Measurements from ENCODE around the gene STARD9. TPM values are rescaled to one million over a fixed set of nuclear protein-coding genes. Genes with fewer than 3 reads are reported as not detected.

STARD9 gene
- polyA plus RNA-seq, 1 of the 3 experiments (the other 2 are of a cell fraction) = 2.1 TPM

DNA sequence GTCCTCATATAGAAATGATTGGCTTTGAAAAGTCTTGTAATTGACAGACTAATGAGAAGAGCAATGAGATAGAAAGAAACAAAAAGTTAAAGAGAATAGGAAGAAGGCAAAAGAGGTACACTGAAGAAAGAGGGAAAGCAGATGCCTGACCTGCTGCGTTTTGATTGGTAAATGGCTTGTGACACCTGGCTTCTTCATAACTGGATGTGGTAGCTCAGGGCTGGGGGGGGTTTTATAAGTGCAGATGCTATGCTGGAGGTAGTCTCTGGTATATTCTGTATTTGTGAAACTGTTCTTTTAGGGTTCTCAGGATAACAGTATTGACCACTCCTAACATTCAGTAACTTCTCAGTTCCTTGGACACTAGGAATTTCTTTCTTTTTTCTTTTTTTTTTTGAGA, 1.4 kb downstream of the STARD9 start (continued):
- TF ChIP-seq, protein P1, sequence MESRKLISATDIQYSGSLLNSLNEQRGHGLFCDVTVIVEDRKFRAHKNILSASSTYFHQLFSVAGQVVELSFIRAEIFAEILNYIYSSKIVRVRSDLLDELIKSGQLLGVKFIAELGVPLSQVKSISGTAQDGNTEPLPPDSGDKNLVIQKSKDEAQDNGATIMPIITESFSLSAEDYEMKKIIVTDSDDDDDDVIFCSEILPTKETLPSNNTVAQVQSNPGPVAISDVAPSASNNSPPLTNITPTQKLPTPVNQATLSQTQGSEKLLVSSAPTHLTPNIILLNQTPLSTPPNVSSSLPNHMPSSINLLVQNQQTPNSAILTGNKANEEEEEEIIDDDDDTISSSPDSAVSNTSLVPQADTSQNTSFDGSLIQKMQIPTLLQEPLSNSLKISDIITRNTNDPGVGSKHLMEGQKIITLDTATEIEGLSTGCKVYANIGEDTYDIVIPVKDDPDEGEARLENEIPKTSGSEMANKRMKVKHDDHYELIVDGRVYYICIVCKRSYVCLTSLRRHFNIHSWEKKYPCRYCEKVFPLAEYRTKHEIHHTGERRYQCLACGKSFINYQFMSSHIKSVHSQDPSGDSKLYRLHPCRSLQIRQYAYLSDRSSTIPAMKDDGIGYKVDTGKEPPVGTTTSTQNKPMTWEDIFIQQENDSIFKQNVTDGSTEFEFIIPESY (IDR thresholded peaks at IDR 0.05; ENCODE audit: borderline replicate concordance, low read depth) = no peak
- no peak for TF ChIP-seq IRF3 (IDR thresholded peaks at IDR 0.05; ENCODE audit: low read depth, low read length)
- no peak for TF ChIP-seq GABPA (IDR thresholded peaks at IDR 0.05; ENCODE audit: low read depth)

DNA sequence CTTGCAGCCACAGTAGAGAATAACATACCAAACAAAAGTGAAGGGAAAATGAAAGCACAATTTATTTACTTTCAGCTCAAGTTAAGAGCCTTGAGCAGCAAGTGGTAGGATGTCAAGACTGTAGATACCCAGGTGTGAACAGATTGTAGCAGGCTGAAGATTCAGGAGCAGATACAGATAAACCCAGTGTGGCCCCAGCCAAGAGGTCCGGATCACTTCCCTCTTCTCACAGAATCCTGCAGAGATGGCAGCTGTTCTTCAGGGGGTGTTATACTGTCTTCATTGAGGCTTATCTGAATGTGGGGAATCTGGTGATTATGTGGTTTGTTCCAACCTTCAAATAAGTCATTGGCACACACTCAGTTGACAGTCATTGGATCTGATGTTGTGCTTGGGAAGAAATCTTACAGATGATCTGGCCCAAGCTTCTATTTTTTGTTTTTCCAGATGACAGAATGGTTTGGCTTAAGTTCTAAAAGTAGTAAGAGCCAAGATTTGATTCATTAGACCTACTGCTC, 2.2 kb downstream of the STARD9 start:
- CTCF ChIA-PET = interaction anchor here (1.9 kb wide), 1 partner anchor 14 kb away, joined by 5 read pairs; no protein-coding TSS in a partner anchor
- H3K9ac ChIP-seq = no peak overlapping the region

DNA sequence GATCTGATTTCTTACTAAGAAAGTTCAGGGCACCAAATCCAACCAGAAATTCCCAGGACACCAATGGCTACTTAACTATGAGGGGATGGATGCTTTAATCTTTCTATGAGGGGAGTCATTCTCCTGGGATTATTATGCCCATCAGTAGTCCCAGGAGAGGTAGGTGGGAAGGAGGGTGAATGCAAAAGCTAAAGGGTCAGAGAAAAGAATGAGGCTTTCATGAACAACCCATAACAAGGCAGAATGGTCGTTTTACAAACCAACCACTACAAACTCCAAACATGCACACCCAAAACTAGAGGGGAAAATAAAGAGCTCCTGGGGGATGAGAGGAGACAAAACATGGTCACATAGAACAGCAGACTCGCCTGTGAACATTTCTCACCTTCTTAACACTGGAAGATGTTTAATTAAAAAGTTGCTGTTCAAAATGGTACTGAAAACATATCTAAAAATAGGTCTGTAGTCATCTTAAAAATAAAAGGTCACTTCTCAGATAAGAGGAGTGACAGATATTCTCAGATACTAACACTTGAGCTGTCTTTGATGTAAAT, 3.7 kb downstream of the STARD9 start:
- DNase-seq = no peak
- no peaks in the 10 kb centered on the region for H3K9me2 ChIP-seq
- H3K9ac ChIP-seq = no peak overlapping the region
- H4K20me1 ChIP-seq (ENCODE audit: insufficient read depth) = 0 out of 2 replicates have a peak, but pooled peaks cover 2% of the 10 kb centered on the region
- H3K4me1 ChIP-seq (ENCODE audit: control insufficient read depth in 1 of 2, insufficient read depth in 2 of 2, low read depth in 1 of 2, low read length in 1 of 2) = peaks cover 10 to 35% of the 10 kb centered on the region in 2 experiments; a peak in 3 of 4 replicates
- peaks cover 12% of the 10 kb centered on the region for H3F3A ChIP-seq (replicated peaks; ENCODE audit: insufficient read depth)
- H3K36me3 ChIP-seq (replicated peaks in 1 of 2; ENCODE audit: control insufficient read depth in 1 of 2, insufficient read depth in 2 of 2, low read length in 1 of 2) = no peaks in the 10 kb centered on the region
- no peaks in the 10 kb centered on the region for H3K27me3 ChIP-seq (ENCODE audit: insufficient read depth)
- H3K4me3 ChIP-seq (ENCODE audit: low read depth in 2 of 2, low read length in 1 of 2) = no peak overlapping the region
- 87% methylated on average over 2 of the region's 2 CpGs for WGBS (ENCODE audit: low lambda C conversion rate)
- ChIA-PET POLR2A (no interaction called here), CTCF (interaction anchor here (1.6 kb wide), 1 partner anchor 13 kb away, joined by 5 read pairs; no protein-coding TSS in a partner anchor)
- peaks cover 44% of the 10 kb centered on the region for H3K79me2 ChIP-seq (ENCODE audit: insufficient read depth)
- H2AFZ ChIP-seq (ENCODE audit: low read depth) = no peak overlapping the region
- H3K27ac ChIP-seq (ENCODE audit: low read depth in 2 of 2, low read length in 1 of 2) = no peak overlapping the region
- H3K4me2 ChIP-seq = no peak overlapping the region
- no peaks in the 10 kb centered on the region for H3K9me3 ChIP-seq
- TF ChIP-seq REST (IDR thresholded peaks at IDR 0.05; ENCODE audit: low read depth, low read length) = no peak
- TF ChIP-seq, protein P1 (IDR thresholded peaks at IDR 0.05; ENCODE audit: borderline replicate concordance, low read depth) = no peak
- no peak for TF ChIP-seq FOXJ3 (CRISPR knock-in tag; IDR thresholded peaks at IDR 0.05)
- TF ChIP-seq RCOR1 (IDR thresholded peaks at IDR 0.05; ENCODE audit: low read length) = no peak
- TF ChIP-seq MEF2A (IDR thresholded peaks at IDR 0.05; ENCODE audit: borderline replicate concordance, low read depth) = no peak
- TF ChIP-seq YY1 (IDR thresholded peaks at IDR 0.05; ENCODE audit: low read depth) = no peak
- TF ChIP-seq CHD2 (IDR thresholded peaks at IDR 0.05; ENCODE audit: low read length, partially characterized antibody) = no peak

More for the DNA sequence above, 2.2 kb downstream of the STARD9 start:
- peaks cover 36% of the 10 kb centered on the region for H3K79me2 ChIP-seq (ENCODE audit: insufficient read depth)
- no peak for TF ChIP-seq RAD21 (IDR thresholded peaks at IDR 0.05; ENCODE audit: low read length)
- peak; percentile 56 for TF ChIP-seq PBX3 (IDR thresholded peaks at IDR 0.05)
- TF ChIP-seq TCF12 (IDR thresholded peaks at IDR 0.05) = peak; percentile 59
- peak; percentile 55; the same call in 1 of the 2 replicates for TF ChIP-seq NFIC (IDR thresholded peaks at IDR 0.05; ENCODE audit: borderline replicate concordance)
- H3K4me2 ChIP-seq = 0 out of 2 replicates have a peak overlapping the region, but pooled peaks have one; percentile 83
- H4K20me1 ChIP-seq (ENCODE audit: insufficient read depth) = no peaks in the 10 kb centered on the region
- H3K4me1 ChIP-seq (ENCODE audit: control insufficient read depth in 1 of 2, insufficient read depth in 2 of 2, low read depth in 1 of 2, low read length in 1 of 2) = peaks cover 0 to 22% of the 10 kb centered on the region in 2 experiments; a peak in 2 of 4 replicates
- H2AFZ ChIP-seq (ENCODE audit: low read depth) = no peak overlapping the region
- no peaks in the 10 kb centered on the region for H3K9me3 ChIP-seq
- H3K27me3 ChIP-seq (ENCODE audit: insufficient read depth) = no peaks in the 10 kb centered on the region
- no peaks in the 10 kb centered on the region for H3K9me2 ChIP-seq
- H3K4me3 ChIP-seq (ENCODE audit: low read depth in 2 of 2, low read length in 1 of 2) = no peak overlapping the region
- POLR2A ChIA-PET = no interaction called here
- no peak for DNase-seq
- 82% methylated on average over 1 of the region's 1 CpG for WGBS (ENCODE audit: low lambda C conversion rate)
- peaks cover 13% of the 10 kb centered on the region for H3F3A ChIP-seq (replicated peaks; ENCODE audit: insufficient read depth)
- no peaks in the 10 kb centered on the region for H3K36me3 ChIP-seq (replicated peaks in 1 of 2; ENCODE audit: control insufficient read depth in 1 of 2, insufficient read depth in 2 of 2, low read length in 1 of 2)
- no peak overlapping the region for H3K27ac ChIP-seq (ENCODE audit: low read depth in 2 of 2, low read length in 1 of 2)
